8988T (cell line): ENCODE measurements around the gene MAPK4.

Source experiments
- DNase-seq: peaks from one replicate; pipeline ENCODE4 v3.0.0; 2011

The MAPK4 gene

GRCh38 chr18:50726960-50727589 is 167.2 kb downstream of the MAPK4 start:
- no peak for DNase-seq

GRCh38 chr18:50727721-50728471 is 168.0 kb downstream of the MAPK4 start:
- DNase-seq = no peak

DNA sequence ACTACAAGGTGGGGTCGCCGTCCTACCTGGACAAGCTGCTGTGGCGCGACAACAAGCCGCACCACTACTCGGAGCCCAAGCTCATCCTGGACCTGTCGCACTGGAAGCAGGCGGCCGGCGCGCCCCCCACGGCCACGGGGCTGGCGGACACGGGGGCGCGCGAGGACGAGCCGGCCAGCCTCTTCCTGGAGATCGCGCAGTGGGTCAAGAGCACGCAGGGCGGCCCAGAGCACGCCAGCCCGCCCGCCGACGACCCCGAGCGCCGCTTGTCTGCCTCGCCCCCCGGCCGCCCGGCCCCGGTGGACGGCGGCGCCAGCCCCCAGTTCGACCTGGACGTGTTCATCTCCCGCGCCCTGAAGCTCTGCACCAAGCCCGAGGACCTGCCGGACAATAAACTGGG is 169.5 kb downstream of the MAPK4 start:
- DNase-seq = no peak

- DNase-seq = no peak
Measured at GRCh38 chr18:50729986-50730385, 170.1 kb downstream of the MAPK4 start.

- DNase-seq = no peak
Measured at GRCh38 chr18:50734342-50734741, 174.5 kb downstream of the MAPK4 start.

- no peak for DNase-seq
Measured at GRCh38 chr18:50734886-50735285, 175.0 kb downstream of the MAPK4 start.

DNA sequence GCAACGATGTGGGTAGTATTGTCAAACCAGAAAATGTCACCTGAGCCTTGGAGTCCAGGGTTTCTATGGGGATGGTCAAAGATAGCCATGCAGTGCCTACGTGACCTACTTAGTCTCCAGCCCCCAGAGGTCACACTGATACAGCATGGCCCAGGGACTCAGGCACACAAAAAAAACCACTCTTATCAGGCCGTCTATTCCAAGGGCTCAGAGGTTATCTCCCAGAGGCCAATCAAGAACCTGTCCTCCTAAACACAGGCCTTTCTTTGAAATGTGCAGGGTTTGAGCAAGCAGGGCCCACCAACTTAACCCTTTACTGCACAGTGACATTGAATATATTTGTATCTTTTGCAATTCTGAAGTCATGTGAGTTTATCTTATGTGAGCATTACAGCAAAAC is 177.2 kb downstream of the MAPK4 start:
- DNase-seq = no peak

DNA sequence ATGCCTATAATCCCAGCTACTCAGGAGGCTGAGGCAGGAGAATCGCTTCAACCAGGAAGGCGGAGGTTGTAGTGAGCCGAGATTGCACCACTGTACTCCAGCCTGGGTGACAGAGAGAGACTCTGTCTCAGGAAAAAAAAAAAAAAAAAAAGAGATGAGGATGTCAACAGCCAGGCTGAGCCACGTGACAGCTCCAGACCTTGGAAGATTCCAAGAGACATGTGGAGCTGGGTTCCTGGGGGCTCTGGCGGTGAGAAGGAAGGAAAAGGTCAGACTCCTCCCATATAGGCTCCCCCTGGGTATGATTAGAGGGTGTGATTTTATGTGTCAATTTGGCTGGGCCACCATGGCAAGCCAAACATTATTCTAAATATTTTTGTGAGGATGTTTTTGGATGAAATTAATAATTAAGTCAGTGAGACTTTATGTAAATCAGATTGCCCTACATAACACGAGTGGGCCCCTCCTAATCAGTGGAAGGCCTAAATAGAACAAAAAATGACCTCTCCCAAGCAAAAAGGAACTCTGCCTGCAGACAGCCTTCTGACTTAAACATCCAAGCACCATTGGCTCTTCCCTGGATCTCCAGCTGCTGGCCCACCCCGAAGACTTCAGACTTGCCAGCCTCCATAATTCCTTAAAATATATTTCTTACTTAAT is 178.3 kb downstream of the MAPK4 start:
- no peak for DNase-seq

- DNase-seq = no peak
Measured at GRCh38 chr18:50742952-50743351, 183.1 kb downstream of the MAPK4 start.

DNA sequence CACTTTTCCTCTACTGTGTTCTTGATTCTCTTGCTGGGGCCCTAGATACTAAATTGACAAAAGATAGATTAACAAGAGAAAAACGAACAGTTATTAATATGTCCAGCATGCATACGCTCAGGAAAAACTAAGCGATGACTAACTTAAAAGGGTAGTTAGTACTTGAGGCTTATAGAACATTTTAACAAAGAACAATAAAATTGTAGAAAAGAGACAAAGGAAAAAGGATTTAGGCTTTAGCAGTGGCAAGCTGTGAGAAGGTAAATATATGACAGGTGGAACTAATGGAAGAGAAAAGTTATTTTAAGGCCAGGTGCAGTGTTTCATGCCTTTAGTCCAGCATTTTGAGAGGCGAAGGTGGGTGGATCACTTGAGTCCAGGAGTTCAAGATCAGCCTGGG is 184.4 kb downstream of the MAPK4 start:
- no peak for DNase-seq

DNA sequence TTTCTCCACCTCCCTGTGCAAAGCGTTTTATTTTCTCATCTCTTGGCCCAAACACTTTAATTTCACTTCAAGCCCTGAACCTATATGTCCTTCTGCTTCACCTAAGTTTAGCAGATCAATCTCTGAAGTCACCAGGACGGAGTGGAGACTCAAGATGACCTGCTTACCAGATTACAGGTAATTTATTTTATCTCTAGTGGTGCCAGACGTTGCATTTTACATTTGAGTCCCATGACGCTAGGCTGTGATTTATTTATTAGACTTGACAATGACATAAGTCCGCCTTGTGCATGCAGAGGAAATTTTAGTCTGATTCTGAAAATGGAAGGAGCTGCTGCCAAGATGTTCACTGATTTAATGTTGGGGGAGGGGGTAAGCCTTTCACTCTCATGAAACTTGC is 186.1 kb downstream of the MAPK4 start:
- no peak for DNase-seq

DNA sequence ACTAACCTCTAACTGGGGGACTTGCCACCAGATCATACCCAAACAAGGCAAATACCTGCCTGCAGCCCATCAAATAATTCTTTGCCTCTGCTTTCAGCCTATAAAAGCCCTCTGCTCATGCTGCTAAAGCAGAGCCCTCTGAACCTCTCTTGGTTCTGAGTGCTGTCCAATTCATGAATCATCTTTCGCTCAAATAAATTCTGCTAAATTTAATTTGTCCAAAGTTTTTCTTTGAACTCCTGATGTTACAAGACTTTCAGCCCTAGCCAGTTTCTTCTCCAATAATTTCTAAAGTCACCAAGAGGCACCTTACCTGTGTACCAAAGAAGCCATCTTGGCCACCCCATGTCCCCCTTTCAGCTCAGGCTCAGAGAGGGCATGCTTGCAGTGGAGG is 188.0 kb downstream of the MAPK4 start:
- DNase-seq = no peak

DNA sequence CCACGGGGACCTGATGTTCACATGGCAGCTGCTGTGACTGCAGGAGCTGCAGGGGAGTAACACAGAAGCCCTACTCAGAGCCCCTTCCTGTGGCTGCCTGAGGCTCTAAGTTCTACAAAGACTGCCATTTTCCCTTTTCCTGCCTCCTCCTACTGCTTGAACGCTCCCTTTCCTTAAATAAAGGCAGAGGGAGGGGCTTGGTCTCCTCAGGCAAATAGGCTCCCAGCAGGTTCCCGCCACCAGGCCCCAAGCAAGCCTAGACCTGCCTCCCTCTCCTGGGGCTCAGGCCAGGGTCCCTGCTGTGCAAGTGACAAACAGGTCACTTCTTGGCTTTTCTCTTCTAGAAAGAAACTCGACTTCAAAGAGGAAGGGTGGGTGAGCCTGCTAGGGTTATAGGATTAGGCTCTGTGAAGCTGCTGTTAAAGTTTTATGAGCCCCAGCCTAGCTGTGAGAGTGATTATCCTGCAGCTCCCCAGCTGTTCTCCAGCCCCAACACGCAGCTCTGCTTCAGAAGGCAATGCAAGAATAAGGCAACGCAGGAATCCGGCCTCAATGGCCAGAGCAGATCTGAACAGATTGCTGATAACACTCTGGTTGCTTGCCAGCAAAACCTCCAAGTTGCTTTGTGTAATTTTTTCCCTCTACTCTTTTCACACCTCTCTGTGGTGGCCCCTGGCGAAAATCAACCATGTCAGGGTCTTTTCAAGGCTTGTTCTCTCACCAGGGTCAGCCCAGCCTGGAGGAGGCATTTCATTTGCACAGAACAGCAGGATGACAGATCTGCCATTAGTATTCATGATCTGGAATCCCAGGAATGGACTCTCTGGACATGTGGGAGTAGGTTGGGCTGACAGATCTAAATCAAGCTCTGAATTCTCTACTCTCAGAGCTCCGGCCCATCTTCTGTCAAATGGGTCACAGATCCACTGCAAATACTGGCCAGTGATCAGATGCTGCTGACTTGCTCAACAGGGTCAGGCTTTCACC is 188.6 kb downstream of the MAPK4 start:
- DNase-seq = no peak

DNA sequence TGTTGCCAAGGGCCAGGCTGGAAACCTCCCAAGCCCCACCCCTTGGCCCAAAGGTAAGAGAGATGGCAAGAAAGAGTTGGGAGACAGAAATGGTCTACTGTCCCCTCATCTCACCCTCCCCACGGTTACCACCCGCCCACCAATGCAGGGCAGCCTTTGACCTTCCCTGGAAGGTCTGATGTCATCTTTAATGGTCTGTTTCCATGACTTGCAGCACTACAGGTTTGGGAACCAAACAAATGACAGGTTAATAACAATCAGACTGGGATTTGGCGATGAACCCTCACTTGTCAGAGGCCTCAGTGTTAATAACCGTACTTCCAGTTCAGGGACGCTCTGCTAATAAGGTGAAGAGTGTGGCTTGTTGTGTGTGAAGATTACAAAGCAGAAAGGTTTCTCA is 189.5 kb downstream of the MAPK4 start:
- DNase-seq = no peak

DNA sequence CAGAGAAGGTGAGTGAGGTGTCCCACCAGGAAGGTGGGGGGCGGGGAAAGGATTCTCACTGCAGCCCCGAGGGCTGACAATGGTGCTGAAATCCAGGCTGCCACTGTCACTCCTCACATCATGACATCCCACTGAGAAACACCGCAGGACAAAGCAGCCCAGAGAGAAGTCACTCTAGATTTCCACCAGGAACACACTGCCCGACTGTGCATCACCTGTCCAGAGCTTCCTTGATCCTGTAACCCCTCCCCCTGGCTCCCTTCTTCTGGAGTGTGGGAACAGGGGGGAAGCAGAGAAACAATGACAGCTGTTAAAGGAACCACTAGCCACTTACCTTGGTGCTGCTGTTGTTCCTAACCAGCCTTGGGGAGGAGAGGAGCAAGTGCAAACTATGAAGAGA is 190.1 kb downstream of the MAPK4 start:
- DNase-seq = no peak

GRCh38 chr18:50750546-50750945 is 190.7 kb downstream of the MAPK4 start:
- no peak for DNase-seq

DNA sequence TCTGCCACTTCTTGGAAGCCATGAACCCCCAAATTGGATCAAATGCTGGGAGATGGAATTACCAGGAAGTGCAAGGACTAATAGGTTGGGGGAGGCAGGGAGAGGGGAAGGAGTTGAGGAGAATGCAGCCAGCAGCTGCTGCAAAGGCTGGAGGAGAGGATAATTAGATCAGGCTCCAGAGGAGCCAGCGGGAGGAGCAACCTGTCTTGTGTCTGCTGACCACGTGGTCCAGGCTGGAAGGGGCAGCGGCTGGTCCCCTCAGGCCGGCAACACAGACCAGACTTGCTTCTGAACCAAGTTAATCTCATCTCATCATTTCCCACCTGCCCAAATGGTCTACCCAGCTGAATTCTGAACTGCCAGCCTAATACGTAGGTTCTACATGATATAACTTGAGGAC is 191.6 kb downstream of the MAPK4 start:
- no peak for DNase-seq

DNA sequence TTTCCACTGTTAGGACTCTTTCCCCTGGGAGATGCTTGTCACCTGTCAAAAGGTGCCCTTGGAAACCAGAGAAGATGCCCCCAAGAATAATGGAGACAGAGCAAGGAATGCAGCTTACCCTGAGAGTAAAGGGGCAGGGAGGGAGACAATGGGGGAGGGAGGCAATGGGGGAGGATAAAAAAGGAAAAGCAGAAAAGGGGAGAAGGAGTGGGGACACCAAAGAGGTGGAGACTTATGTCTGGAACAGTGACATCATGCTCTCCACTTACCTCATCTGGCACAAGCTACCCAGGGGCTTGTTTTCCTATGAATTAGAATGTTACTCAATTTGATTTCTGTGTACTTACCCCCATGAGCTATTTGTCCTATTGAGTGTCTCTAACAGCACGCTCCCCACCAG is 192.1 kb downstream of the MAPK4 start:
- DNase-seq = no peak

GRCh38 chr18:50753311-50753710 is 193.4 kb downstream of the MAPK4 start:
- DNase-seq = no peak

- DNase-seq = no peak
Measured at GRCh38 chr18:50754297-50754696, 194.4 kb downstream of the MAPK4 start.

GRCh38 chr18:50757358-50757757 is 197.5 kb downstream of the MAPK4 start:
- no peak for DNase-seq

- no peak for DNase-seq
Measured at GRCh38 chr18:50769463-50769862, 209.6 kb downstream of the MAPK4 start.

DNA sequence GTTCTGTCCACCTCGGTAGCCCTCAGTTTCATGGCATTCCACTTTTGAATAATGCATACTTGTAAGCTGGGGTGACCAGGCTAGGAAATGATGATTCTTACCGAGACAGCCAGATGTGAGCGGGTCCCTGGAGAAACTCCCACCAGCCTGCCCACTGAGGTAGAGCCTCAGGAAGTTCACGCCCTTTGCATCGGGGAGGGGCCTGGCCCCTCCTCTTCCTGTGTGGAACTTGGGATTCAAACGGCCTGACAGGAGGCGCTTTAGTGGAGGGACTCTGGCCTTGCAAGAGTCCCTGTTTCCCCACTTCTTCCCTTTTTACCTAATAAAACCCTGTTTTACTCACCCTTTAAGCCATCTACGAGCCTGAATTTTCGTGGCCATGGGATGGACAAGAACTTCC is 215.3 kb downstream of the MAPK4 start:
- no peak for DNase-seq
